A673 (cell line): Measurements from ENCODE around the gene RAB36.

ENCODE experiments used
- EZH2 ChIP-seq: fragments of 200-600 bp; sonication (generic); IDR thresholded peaks from 2 replicates; pipeline ENCODE4 v1.6.1; 2017; ENCODE audit warnings: borderline replicate concordance, low read depth, mild to moderate bottlenecking, mixed read lengths, antibody characterized with exemption, low read length; ENCODE audit not compliant: poor library complexity, severe bottlenecking
- TF ChIP-seq, protein P1 (sequence below): fragments of 300-800, 200-600 bp; sonication (generic); conservative IDR thresholded peaks from 2 replicates; pipeline ENCODE4 v1.5.1; 2017; ENCODE audit warnings: low read depth, mild to moderate bottlenecking, antibody characterized with exemption, low read length, moderate library complexity, mixed read lengths

DNA sequence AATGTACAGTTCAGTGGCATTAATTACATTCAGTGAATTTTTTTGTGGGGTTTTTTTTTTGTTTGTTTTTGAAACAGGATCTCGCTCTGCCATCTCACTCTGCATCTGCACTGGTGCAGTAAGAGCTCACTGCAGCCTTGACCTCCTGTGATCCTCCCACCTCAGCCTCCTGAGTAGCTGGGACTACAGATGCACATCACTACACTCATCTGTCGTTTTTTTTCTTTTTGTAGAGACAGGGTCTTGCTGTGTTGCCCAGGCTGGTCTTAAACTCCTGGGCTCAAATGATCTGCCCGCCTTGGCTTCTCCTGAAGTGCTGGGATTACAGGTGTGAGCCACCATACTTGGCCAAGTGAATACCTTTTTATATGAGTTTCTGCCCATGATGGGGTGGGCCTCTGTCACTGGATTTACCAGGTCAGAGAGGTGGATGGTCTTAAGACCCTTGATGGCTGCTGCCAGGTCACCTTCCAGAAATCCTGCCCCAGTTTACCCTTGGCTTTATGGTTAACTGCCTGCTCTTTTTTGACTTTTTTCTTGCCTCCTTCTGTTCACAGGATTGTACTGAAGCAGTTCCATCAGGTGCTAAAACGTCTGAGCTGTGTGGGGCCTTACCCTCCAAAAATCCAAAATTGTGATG, 57.7 kb downstream of the RAB36 start:
- TF ChIP-seq, protein P1, sequence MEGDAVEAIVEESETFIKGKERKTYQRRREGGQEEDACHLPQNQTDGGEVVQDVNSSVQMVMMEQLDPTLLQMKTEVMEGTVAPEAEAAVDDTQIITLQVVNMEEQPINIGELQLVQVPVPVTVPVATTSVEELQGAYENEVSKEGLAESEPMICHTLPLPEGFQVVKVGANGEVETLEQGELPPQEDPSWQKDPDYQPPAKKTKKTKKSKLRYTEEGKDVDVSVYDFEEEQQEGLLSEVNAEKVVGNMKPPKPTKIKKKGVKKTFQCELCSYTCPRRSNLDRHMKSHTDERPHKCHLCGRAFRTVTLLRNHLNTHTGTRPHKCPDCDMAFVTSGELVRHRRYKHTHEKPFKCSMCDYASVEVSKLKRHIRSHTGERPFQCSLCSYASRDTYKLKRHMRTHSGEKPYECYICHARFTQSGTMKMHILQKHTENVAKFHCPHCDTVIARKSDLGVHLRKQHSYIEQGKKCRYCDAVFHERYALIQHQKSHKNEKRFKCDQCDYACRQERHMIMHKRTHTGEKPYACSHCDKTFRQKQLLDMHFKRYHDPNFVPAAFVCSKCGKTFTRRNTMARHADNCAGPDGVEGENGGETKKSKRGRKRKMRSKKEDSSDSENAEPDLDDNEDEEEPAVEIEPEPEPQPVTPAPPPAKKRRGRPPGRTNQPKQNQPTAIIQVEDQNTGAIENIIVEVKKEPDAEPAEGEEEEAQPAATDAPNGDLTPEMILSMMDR, result no peak
- no peak for TF ChIP-seq EZH2
